ENCODE measurements around the gene DSE.

Gene DSE

GRCh38 chr6:116359835-116360234 is 10.9 kb upstream of the DSE start:
- H3K4me3 ChIP-seq (ENCODE audit: low read depth, low read length) = no peak overlapping the region

DNA sequence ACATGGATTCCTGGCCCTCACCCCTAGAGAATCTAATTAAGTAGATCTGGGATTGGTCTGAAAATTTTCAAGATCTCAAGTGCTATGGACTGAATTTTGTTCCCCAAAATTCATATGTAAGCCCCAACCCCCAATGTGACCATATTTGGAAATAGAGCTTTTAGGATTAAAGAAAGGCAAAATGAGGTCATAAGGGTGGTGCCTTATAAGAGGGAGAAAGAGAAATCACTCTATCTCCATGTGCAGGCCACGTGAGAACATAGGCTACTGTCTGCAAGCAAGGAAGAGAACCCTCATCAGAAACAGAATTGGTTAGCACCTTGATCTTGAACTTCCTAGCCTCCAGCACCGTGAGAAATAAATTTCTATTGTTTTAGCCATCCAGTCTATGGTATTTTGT is 8.5 kb upstream of the DSE start:
- H3K4me3 ChIP-seq (ENCODE audit: low read depth, low read length) = no peak overlapping the region

DNA sequence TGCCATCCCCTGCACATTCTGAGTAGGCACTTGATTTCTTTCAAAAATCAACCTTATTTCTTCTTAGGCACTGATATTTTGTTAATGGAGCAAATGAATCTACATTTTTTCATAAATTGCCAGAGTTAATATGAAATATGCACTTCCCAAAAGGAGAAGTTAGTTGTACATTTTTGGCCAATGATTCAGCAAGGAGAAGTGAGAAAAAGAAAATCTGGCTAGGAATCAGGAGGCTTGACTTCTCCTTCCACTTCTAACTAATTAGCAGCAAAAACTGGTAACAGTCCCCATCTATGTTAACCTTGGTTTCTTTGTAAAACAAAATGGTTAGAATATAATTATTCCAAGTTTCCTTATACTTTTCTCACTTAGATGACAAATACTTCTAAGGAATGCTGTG is 7.0 kb upstream of the DSE start:
- no peak overlapping the region for H3K4me3 ChIP-seq (ENCODE audit: low read depth, low read length)

DNA sequence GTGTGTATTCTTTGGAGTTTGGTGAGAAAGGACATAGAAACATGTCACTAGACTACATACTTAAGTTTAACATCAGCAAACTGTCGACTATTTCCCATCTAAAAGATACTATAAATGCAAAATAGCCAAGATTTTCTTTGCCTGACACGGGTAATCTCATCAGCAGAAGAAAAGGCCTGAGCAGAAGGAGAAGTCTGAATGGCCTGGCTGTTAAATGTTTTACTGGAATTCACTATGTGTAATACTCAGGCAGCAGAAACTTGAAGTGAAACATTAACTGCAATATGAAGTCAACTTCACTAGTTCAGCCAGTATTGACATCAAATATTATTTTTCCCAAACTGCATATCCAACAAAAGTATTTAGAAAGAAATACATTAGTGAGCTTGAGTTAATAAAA is 6.4 kb upstream of the DSE start:
- no peak overlapping the region for H3K4me3 ChIP-seq (ENCODE audit: low read depth, low read length)

GRCh38 chr6:116365743-116366142 is 5.0 kb upstream of the DSE start:
- no peak overlapping the region for H3K4me3 ChIP-seq (ENCODE audit: low read depth, low read length)

GRCh38 chr6:116366740-116367275 is 3.9 kb upstream of the DSE start:
- no peak overlapping the region for H3K4me3 ChIP-seq (ENCODE audit: low read depth, low read length)

- H3K4me3 ChIP-seq (ENCODE audit: low read depth, low read length) = peak overlapping the region; percentile 56
These were observed 1.2 kb upstream of the DSE start for GRCh38 chr6:116369540-116369939.

DNA sequence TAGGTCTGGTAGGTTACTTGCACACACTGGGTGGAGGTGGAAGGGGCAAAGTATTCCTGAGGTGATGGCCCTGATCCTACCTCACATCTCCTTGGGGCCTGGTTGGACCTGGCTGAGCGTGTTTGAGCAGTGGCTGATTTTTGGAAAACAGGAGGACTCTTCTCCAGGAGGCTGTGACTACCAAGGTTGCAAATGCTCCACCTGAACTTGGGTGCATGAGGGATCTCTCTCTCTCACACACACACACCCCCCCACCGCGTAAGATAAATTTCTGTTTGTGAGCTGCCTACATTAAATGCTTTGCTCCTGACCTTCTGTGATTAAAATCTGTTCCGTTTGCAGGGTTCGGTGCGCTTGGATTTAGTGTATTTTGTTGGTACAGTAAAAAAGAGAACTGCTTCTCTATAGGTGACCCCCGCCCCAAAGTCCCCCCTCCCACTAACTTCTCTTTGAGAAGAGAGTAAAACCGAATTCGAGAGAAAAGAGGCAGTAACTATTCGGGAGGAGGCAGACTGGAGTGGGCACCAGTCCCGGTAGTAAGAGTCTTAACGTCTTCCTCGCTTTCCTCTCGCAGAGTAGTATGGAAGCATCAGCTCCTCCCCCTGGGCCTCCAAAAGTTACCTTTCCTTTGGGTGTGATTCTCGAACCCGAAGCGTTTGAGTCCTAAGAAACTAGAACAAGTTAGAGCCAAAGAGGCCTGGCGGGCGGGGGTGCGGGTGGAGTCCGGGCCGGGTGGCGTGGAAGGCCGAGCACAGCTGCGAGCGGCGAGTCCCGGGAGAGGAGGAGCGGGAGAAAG is 585 bp upstream of the DSE start:
- peak overlapping the region; percentile 56 for H3K4me3 ChIP-seq (ENCODE audit: low read depth, low read length)

DNA sequence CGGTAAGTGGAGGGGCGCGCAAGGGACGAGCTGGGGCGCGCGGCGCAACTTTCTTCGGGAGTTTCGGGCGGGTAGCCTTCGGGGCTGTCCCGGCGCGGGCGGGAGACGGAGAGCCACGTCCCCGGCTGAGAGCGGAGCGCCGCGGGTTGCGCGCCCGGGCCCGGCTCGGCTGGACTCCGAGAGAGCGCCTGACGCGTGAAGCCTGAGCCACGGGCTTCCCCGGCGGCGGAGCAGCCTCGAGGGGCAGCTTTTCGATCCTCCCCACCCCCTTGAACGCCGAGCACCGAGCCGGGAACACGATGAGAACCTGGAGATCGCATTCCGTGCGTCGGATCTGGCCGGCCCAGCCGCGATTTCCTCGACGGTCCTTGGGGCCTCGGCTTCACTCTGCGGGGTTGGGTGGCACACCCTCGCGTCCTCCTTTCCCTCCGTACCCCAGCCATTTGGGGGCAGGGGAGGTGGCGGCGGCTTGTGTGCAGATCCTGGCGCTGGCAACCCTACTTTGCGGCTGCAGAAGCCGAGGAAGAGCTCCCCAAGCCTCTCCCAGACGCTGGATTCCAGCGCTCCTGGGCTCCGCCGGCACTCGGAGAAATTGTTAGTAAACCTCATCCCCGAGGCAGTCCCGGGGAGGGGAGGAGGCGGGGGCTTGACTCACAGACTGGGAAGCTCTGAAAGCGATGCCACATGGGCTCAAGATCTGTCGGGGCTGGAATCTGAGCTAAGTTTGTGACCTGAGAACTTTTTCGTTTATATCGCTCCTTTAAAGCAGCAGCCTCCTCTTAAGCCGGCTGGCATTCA is 572 bp downstream of the DSE start:
- peak overlapping the region; percentile 74 for H3K4me3 ChIP-seq (ENCODE audit: low read depth, low read length)

- peak overlapping the region; percentile 74 for H3K4me3 ChIP-seq (ENCODE audit: low read depth, low read length)
These were observed 1.1 kb downstream of the DSE start for GRCh38 chr6:116371918-116372209.

DNA sequence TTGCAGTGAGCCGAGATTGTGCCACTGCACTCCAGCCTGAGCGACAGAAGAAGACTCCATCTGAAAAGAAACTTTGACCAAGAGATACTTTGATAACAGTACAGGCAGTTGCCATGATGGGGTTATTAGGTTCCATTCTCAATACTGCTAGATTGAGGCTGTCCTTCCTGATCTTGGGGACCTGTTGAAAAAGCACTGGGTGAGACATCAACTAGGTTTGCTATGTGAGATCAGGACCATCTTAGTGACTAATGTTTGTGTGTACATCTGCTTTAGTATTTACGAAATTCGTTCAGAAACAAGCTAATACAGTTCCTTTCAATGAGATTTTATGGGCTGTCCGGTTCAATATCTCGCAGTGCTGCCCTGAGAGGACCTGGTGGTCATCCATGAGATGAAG is 2.6 kb downstream of the DSE start:
- no peak overlapping the region for H3K4me3 ChIP-seq (ENCODE audit: low read depth, low read length)

DNA sequence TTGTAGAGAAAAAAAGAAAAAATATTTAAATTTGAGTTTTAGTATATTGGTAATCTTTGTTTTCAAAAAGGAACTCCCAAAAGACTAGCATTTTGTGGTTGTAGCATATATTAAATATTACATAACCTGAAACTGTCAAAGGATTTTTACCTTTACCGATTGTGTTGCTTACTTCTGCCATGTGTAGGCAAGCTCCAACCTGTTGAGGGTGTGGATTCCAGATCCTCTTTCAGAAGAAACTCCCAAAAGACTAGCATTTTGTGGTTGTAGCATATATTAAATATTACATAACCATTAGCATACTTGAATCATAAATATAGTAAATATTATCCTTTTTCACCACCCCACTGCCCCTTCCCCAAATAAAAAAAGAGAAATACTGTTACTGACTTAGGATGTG is 3.2 kb downstream of the DSE start:
- H3K4me3 ChIP-seq (ENCODE audit: low read depth, low read length) = no peak overlapping the region

GRCh38 chr6:116374586-116374985 is 3.8 kb downstream of the DSE start:
- H3K4me3 ChIP-seq (ENCODE audit: low read depth, low read length) = no peak overlapping the region

- H3K4me3 ChIP-seq (ENCODE audit: low read depth, low read length) = no peak overlapping the region
These were observed 4.5 kb downstream of the DSE start for GRCh38 chr6:116375262-116375661.

DNA sequence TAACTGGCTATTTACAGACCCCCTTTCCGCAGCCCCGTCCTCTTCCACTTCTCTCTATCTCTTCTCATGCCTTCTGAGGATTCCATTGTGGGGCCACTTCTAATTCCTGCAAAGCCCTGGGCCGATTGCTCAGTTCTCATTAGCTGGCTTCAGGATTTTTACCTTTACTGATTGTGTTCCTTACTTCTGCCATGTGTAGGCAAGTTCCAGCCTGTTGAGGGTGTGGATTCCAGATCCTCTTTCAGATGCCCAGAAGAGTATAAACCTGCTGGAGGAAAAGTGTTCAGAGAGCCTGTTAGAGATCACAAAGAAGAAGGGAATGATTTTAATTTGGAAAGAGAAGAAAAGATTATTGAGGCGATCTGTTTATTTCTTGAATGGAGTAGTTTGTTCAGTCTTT is 5.4 kb downstream of the DSE start:
- H3K4me3 ChIP-seq (ENCODE audit: low read depth, low read length) = no peak overlapping the region

- H3K4me3 ChIP-seq (ENCODE audit: low read depth, low read length) = no peak overlapping the region
These were observed 9.0 kb downstream of the DSE start for GRCh38 chr6:116379764-116380163.

DNA sequence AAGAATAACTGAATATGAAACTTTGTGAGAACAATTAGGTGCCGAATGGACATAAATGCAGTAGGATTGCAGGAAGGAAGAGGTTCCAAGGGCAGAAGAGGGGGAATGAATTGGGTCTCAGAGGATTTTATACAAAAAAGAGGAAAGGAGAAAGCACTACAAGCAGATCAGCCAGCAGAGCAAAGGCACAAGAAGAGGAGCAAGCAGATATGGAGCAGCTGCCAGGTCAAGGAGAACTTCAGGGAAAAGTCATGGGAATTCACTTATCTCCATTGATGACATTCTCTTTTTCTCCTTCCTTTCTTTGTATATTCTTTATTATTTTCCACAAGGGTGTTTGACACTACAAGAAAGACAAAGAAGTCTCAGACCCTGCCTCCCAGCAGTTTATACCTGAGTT is 9.6 kb downstream of the DSE start:
- H3K4me3 ChIP-seq (ENCODE audit: low read depth, low read length) = no peak overlapping the region

DNA sequence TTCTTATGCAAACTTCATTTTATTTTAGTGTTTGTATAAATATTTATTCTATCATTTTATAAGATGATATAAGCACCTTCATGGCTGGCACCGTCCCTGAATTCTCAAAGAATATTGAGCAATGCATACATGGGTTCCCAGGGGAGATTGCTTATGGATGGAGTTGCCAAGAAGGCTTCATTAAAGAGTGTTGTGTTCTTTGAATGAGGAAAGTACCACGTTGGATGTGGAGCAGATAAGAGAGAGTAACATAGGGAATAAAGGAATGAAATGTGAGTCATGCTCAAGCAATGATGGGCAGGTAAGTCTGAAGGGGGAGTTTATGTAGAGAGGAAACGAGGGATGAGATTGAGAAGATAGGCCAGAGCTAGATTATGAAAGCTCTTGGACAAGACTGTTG is 10.3 kb downstream of the DSE start:
- no peak overlapping the region for H3K4me3 ChIP-seq (ENCODE audit: low read depth, low read length)

DNA sequence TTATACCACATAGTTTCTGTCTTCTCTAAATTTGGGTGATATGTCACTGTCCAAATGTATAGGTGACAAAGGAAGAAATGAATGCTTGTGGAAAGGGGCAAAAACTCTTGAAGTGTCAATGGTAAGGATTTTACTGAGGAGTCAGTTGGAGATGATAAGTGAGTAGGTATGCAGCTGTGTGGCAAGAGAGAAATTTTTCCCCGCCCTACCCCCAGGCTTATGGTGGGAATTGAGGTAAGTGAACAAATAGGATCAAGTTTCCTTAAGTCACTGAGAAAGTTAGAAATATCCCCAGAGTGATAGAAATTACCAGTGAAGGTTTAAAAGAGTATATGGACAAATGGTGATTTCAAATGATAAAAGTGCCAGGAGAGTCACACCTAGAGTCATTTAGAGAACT is 11.8 kb downstream of the DSE start:
- H3K4me3 ChIP-seq (ENCODE audit: low read depth, low read length) = no peak overlapping the region

DNA sequence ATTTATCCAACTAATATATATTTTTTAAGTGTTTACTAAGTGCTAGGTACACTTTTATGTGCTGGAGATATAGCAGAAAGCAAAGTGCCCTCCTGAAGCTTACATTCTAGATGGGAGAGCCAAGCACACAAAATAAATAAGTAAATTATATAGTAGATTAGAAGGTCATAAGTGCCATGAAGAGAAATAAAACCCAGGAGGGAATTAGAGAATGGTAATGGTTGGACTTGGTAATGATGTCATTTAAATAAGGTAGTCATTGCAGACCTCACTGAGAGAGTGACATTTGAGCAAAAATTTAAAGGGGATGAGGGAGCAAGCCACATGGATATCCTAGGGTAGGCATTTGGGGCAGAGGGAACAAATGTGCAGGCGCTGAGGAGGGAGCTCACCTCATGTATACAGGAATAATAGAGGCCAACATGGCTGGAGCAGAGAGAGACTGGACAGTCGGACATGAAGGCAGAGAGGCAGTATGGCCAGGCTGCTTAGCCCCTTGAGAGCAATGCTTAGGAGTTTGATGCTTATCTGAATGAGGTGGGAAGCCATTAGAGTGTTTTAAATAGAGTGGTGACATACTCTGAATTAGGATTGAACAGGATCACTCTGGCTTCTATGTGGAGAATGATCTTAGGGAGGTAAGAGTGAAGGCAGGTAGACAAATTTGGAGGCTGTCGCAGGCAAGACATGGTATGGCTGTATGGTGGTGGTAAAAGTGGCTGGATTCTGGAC is 14.1 kb downstream of the DSE start:
- H3K4me3 ChIP-seq (ENCODE audit: low read depth, low read length) = no peak overlapping the region

- no peak overlapping the region for H3K4me3 ChIP-seq (ENCODE audit: low read depth, low read length)
These were observed 14.7 kb downstream of the DSE start for GRCh38 chr6:116385459-116385802.

- H3K4me3 ChIP-seq (ENCODE audit: low read depth, low read length) = no peak overlapping the region
These were observed 15.2 kb downstream of the DSE start for GRCh38 chr6:116385921-116386320.

Measured in iPS-11a (cell line).